ENCODE results near the gene WTIP.
A peak's percentile ranks its signal among the peaks of the same experiment; 100 is the strongest.
"Not testable (repeated sequence)": the region's sequence is repeated elsewhere in the genome, so short reads cannot be mapped to it uniquely, and the experiment has no call there.

WTIP gene

DNA sequence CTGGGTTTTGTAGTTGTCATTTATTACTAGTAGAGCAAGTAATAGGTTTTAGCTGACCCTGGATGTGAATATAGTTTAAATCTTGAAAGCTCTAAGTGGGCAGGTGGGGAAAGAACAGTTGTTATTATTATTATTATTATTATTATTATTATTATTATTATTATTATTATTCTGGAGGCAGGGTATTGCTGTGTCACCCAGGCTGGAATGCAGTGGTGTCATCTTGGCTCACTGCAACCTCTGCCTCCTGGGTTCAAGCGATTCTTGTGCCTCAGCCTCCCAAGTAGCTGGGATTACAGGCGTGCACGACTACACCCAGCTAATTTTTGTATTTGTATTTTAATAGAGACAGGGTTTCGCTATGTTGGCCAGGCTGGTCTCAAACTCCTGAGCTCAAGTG, 3.1 kb upstream of the WTIP start:
- not testable (repeated sequence) for DNase-seq (ENCODE audit: low spot score)

DNA sequence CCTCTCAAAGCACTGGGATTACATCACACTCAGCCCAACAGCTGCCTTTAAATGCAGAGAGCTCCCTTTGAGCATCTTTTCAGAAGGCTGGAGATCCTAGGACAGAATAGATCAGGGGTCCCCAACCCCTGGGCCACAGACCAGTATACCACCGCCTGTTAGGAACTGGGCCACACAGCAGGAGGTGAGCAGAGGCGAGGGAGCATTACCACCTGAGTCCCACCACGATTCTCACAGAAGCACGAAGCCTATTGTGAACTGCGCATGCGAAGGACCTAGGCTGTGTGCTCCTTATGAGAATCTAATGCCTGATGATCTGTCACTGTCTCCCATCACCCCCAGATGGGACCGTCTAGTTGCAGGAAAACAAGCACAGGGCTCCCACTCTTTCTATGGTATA, 2.2 kb upstream of the WTIP start:
- no peak for DNase-seq (ENCODE audit: low spot score)

DNA sequence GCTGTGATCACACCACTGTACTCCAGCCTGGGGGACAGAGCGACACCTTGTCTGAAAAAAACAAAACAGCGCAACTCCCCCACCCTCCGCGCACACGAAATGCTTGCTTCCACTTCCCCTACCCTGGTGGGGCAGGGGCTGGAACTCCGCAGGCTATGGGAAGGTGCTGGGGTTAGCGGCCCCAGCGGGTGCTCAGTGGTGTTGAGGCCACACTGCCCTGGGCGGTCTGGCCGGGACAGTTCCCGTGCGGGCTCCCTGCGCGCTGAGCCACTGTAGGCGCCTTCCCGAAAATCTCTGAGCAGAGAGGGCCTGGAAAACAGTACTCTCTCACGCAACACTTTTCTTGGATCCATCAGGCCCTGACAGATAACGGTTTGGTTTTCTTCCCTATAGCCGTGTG, 1.1 kb upstream of the WTIP start:
- no peak for DNase-seq (ENCODE audit: low spot score)

DNA sequence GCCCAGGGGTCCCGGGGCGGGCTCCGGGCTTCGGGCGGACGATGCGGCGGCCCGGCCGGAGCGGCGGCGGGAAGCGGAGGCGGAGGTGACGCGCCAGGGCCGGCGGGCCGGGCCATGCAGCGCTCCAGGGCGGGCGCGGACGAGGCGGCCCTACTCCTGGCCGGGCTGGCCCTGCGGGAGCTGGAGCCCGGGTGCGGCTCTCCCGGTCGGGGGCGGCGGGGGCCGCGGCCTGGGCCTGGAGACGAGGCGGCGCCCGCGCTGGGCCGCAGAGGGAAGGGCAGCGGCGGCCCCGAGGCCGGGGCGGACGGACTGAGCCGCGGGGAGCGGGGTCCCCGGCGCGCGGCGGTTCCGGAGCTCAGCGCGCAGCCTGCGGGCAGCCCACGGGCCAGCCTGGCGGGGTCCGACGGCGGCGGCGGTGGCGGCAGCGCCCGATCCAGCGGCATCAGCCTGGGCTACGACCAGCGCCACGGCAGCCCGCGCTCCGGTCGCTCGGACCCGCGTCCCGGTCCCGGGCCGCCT, 362 bp downstream of the WTIP start:
- DNase-seq (ENCODE audit: low spot score) = no peak

DNA sequence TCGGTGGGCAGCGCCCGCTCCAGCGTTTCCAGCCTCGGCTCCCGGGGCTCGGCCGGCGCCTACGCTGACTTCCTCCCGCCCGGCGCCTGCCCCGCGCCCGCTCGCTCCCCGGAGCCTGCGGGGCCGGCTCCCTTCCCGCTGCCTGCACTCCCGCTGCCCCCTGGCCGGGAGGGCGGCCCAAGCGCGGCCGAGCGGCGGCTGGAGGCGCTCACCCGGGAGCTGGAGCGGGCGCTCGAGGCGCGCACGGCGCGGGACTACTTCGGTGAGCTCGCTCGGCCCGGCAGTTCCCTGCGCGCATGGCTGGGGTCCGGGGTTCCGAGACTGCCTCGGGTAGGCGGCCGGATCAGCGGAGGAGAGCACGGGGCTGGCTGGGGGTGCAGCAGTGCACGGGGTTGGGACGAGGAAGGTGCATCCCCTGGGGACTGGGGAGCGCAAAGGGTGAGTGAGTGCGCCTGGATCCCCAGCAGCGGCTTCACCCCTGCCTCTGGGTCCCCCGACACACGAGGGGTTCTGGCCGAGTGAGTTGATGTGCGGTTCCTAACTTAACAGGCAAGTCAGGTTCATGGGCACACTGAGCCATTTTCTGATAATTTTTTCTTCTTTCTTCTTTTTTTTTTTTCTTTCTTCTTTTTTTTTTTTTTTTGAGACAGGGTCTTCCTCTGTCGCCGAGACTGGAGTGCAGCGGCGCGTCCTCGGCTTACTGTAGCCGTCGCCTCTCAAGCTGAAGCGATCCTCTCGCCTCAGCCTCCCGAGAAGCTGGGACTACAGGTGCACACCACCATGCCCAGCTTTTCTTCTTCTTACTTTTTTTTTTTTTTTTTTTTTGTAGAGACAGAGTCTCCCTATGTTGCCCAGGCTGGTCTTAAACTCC, 1.1 kb downstream of the WTIP start:
- no peak for DNase-seq (ENCODE audit: low spot score)

DNA sequence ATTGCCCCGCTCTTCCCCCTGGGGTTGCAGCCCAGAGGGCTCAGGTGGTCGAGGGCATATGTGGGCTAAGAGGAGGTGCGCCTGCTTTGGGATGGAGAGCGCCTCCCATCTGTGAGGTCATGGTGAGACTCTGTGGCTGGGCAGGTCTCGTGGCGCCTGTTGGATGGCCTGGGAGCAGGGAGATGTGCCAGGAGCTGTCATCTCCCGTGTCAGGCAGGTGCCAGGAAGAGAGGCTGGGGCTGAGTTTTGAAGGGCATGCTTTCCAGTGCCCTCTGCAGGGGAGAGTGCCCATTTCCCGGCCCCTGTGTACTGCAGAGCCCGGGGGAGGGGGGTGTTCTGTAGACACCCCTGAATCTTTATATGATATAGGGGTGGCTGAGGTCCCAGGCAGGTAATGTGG, 2.8 kb downstream of the WTIP start:
- no peak for DNase-seq (ENCODE audit: low spot score)

DNA sequence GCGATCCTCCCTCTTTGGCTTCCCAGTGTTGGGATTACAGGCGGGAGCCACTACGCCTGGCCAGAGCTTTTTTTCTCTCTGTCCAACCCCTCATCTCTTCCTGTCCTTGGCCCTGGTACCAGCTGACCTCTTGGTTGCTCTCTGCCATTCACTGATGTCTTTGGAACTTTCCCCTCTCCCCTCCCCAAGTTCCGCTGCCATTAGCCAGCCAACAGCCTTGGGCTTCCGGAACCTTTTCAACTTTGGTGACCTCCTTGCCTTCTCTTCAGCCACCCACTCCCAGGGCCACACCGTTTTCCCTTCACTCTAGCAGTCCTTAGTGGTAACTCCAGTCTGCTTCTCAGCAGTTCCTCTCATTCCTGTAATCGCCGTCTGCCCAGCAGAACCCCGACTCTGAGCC, 4.3 kb downstream of the WTIP start:
- no peak for DNase-seq (ENCODE audit: low spot score)

DNA sequence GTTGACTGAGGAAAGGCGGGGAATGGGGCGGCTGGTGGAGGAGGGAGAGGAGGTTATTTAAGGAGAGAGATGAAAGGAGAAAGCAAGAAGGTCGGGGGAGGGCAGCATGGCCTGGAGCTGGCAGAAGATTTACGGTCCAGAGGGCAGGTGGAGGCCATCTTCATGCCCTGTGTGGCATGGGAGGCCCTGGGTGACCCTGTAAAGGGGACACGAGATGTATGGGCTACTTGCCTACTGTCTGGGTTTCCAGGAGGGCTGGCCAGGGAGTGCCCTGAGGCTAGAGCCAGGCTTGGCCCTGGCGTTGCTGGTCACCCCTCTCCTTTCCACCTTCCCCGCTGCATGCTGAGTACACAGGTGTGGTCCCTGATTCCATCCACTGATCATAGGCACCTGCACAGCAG, 6.1 kb downstream of the WTIP start:
- no peak for DNase-seq (ENCODE audit: low spot score)

DNA sequence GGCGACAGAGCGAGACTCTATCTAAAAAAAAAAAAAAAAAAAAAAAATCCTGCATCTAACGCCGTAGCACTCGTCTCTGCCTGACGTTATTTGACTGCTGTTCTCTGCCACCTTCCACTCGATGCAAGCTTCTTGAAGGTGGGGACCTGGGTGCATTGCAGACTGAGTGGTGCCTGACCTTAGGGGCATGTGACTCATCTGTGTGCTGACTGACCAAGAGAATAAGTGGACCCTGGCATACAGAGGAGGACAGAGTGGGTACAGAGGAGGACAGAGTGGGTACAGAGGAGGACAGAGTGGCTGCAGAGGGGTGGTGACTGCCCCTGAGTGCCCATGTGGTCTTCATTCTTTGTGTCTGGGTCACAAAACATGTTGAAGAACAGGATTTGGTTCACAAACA, 7.6 kb downstream of the WTIP start:
- no peak for DNase-seq (ENCODE audit: low spot score)

DNA sequence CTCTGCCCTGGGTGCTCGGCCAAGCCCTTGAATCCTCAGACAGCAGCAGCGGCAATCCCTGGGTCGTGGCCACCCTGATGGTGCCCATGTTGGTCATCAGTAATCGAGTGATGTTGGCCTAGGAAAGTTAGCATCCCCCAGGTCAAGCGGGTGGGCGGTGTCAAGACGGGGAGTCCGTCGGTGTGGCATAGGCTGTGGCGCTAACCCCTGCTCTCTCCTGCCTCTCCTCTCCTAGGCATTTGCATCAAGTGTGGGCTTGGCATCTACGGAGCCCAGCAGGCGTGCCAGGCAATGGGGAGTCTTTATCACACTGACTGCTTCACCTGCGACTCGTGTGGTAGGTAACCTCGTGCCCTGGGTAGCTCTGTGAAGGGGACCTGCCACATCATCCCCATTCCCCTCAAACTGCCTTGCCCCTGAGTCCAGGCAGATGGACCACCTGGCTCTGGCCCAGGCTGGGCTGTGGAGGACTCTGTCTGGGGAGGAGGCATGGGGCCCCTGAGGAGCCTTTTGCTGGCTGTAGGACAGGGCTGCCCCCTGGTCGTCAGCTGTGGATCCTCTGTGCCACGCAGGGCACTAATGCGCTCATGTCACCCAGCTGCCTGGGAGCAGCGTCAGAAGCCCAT, 8.7 kb downstream of the WTIP start:
- DNase-seq (ENCODE audit: low spot score) = no peak

DNA sequence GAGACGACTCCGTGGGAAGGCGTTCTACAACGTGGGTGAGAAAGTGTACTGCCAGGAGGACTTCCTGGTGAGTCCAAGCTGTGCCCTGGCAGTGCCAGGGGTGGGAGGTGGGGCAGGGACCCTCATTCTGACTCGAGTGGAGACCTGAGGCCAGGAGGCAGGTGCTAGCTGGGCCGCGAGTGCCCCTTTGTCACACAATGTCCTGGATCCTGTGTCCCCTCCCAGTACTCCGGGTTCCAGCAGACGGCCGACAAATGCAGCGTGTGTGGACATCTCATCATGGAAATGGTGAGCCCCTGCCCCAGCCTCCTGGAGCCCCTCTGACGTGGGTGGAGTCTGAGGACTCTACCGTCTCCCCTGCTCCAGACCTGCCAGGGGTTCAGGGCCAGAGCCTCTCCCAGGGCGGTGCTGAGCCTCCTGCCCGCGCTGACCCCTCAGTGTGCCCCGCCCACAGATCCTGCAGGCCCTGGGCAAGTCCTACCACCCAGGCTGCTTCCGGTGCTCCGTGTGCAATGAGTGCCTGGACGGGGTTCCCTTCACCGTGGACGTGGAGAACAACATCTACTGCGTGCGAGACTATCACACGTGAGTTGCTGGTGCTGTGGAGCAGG, 11.6 kb downstream of the WTIP start:
- DNase-seq (ENCODE audit: low spot score) = no peak

DNA sequence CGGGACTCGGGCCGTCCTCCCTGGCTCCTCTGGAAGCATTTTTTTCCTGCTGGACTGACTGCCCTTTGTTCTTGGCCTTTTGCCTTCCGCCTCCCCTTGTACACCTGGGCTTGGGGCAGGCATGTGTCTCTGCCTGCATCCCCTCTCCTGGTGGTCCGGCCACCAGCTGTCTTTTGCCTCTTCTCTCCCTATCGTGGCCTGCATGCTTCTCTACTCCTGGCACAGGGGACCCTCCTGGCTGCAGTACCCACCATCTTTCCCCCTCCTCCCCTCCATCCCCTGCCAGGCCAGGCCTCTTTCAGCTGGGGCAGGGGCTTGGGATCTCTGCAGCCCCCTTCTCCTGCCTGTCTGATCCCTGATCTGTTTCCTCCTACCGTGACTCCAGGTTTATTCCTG, 12.1 kb downstream of the WTIP start:
- DNase-seq (ENCODE audit: low spot score) = no peak

DNA sequence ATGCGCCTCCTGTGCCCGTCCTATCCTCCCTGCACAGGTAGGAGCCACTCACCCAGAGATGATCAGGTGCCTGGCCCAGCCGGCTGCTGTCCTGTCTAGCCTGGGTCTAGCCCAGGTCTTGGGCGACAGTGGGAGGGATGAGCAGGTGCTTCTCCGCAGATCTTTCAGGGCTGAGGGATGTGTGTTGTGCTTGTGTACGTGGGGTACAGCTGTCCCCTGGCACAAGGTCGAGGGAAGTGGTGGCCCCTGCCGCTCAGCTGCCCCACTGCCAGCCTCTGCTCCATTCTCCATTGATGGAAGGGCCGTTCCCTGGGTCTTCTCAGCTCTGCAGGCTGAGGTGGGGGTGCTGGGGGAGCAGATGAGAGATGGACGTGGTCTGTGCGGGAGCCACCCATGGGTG, 13.0 kb downstream of the WTIP start:
- DNase-seq (ENCODE audit: low spot score) = no peak

DNA sequence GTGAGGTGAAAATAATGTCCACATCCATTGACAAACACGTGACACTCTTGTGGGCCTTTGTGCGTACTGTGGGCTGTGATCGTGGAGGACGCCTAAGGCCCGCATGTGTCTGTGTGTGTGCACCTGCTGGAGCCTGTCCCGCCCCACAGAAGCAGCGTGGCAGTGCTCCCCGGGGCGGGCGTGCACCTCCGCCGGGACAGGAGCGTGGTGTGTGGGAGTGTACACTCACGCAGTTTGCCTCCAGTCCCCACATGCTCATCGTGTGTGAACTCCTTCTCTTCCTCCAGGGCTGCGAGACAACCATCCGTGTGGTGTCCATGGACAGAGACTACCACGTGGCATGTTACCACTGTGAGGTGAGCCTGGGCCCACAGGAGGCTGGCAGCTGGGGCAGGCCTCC, 13.9 kb downstream of the WTIP start:
- DNase-seq (ENCODE audit: low spot score) = no peak

DNA sequence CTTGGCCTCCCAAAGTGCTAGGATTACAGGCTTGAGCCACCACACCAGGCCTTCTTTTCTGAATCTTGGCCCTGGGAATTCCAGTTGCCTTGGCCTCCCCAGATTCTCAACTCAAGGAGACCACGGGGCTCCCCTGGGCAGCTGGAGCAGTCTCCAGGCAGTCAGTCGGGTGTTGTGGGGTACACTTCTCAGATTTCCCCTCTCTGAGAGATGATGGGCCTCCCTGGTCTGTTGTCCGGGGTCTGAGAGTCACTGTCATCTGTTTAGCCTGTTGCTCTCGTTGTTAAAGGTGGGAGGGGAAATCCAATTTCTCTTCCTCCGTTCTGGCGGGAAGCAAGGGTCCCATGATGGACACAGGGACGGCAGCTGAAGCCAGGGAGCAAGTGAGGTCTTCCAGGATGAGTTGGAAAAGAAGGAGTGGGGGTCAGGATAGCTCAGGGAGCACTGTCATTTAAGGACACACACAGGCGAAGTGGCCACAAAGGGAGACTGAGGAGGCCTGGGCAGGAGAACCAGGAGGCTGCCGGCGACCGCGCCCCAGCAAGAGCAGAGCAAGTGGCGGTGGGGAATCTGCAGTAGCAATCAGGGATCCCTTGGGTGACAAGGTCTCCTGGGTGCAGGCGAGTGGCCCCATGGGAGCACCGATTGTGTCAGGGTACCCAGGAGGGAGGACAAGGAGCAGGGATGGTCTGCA, 15.7 kb downstream of the WTIP start:
- DNase-seq (ENCODE audit: low spot score) = no peak

DNA sequence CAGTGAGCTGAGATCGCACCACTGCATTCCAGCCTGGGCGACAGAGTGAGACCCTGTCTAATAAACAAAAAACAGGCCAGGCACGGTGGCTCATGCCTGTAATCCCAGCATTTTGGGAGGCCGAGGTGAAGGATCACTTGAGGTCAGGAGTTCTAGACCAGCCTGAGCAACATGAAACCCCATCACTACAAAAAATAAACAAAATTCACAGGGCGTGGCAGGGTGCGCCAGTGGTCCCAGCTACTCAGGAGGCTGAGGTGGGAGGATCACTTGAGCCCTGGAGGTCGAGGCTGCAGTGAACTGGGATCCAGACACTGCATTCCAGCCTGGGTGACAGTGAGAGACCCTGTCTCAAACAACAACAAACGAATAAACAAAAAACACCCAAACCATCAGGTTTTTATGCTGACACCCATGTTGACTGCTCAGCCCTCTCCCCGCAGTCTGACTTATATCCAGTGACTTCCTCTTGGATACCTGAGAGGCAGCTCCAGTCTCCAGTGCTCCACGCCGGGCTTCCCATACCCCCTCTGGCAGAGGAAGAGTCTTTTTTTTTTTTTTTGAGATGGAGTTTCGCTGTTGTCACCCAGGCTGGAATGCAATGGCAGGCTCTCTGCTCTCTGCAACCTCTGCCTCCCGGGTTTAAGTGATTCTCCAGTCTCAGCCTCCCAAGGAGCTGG, 17.7 kb downstream of the WTIP start:
- no peak for DNase-seq (ENCODE audit: low spot score)

DNA sequence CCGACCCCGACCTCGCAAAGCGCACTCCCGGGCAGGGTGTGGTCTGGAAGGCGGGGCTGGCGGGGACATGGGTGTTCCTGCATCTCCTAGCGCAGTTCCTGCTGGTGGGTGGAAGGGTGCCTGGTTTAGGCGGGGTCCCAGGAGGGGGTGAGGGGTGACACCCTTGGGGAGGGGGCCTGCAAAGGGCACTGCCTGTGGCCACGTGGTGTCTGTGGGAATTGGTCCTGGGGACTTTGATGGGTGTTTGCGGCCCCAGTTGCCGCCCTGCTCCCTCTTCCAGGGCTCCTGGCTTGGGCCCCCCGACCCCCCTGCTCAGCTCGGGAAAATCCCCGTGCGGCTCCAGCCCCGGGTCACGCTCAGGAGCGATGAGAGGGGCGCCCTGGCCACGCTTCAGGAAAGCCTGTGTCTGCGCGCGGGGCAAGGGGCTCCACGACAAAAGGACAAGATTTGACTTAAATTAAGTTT, 19.1 kb downstream of the WTIP start:
- DNase-seq (ENCODE audit: low spot score) = no peak

DNA sequence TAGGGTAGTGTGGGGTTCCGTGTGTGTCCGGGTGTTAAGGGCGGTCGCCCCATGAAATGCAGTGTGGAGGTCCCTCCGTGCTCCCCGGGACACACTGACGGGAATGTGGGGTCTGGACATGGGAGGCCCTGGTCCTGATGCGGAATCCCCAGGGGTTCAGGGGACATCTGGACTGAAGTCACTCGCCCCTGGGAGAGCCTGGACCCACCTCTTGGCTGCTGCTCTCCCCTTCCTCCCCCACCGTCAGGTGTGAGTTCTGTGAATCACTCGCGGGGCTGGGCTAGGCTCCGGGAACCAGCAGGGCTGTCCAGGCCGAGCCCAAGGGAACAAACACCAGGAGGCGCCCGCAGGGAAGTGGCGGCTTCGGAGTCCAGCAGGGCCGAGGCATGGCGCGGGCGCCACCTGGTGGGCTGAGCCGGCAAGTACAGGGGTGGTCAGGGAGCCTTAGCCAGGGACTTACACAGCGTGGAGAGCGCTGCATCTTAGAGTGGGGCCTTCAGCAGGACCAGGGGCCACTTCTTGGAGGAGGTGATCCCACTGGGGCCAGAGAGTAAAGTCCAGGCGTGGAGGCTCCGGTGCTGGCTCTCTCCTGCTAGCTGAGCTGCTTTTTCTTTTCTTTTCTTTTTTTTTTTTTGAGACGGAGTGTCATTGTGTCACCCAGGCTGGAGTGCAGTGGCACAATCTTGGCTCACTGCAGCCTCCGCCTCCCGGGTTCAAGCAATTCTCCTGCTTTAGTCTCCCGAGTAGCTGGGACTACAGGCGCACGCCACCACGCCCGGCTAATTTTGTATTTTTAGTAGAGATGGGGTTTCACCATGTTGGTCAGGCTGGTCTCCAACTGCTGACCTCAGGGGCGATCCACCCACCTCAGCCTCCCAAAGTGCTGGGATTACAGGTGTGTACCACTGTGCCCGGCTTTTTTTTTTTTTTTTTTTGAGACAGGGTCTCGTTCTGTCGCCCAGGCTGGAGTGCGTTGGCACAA, 20.1 kb downstream of the WTIP start:
- DNase-seq (ENCODE audit: low spot score) = peak; percentile 74

DNA sequence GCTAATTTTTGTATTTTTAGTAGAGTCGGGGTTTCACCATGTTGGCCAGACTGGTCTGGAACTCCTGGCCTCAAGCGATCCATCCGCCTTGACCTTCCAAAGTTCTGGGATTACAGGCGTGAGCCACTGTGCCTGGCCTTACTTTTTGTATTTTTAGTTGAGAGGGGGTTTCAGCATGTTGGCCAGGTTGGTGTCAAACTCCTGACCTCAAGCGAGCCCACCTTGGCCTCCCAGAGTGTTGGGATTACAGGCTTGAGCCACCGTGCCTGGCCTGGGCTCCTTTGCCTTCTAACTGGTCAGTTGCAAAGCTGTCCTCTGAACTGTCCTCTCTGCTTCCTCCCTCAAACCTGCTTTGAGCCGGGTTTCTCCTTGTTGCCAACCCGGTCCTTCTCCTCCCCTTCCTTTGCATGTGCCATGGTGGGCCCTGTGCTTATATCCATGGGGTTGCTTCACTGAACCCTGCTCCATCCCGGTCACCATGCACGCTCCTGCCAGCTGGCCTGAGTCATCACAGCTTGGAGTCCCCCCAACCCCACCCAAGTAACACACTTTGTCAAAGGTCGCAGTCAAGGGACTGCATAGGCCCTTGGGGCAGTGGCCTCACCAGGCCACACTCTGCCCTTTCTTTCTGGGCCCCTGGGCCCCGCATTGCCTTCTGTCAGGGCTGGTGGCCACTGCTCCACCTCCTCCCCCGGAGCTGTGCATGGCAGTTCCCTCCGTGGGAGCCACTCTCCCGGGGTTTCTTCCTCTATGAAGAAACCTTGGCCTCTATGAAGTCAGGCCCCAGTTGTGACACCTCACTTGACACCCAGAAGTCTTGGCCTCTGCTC, 21.2 kb downstream of the WTIP start:
- no peak for DNase-seq (ENCODE audit: low spot score)
